Left cardiac atrium (tissue), 4 donors: ENCODE results near the gene E4F1. TPM values are rescaled to one million over a fixed set of nuclear protein-coding genes. Genes with fewer than 3 reads are reported as not detected.

Experiments
- ATAC-seq, 2 donors: fragments of 200-7000 bp; cut with Tn5 transposase; one replicate each; pipeline ENCODE4 v1.9.1; 2020; ENCODE audit warnings: mild to moderate bottlenecking in 2 of 2, moderate library complexity in 2 of 2
- DNase-seq: peaks from one replicate; pipeline ENCODE4 v3.0.0-alpha.2; 2020
- intact Hi-C, 2 donors: fragments of 100-400 bp; cut with DNase I; formaldehyde crosslinking; loops; one replicate each; pipeline versions ENCODE4 v1.14.1 to v1.15.1; 2022 to 2023
- total RNA-seq, 2 donors: library from RNA; stranded (reverse); fragmentation: NEBNext Ultra II Directional; extraction: Animal tissue kit (Norgen Biotek cat#: 25700); gene quantifications; one replicate each; pipeline ENCODE4 v1.2.1, GENCODE V29; 2021
- donor health status: DM: no; HTN: yes; CAD: no.
- donor health status: DM: no; HTN: yes; CAD: no; lungs with severe emphysema.
- donor health status: DM: yes; HTN: yes; CAD: no.
- donor health status: Dilated cardiomyopathy.

E4F1 gene
- total RNA-seq, 2 donors from 2014 or later: 11.9 to 15.0 TPM

DNA sequence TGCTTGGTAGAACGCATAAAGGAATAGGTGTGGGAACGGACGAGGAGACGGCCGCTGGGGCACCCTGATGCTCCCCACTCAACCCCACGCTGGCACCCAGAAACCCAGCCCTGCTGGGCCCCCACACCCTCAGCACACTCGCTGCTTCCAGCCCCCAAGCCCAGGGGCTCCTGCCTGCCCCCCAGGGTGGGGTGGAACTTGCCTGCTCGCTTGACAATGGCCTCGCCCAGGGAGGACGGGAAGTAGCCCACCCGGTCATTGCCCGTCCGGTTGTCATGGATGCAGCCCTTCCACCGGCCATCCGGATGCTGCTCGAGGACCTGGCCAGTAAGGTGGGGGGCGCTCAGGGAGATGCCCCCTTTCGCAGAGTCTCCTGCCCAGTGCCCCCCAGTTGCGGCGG lies 36.9 kb upstream of the E4F1 start:
- DNase-seq (no peak), ATAC-seq (no peak)
- intact Hi-C loops: no loop called here

DNA sequence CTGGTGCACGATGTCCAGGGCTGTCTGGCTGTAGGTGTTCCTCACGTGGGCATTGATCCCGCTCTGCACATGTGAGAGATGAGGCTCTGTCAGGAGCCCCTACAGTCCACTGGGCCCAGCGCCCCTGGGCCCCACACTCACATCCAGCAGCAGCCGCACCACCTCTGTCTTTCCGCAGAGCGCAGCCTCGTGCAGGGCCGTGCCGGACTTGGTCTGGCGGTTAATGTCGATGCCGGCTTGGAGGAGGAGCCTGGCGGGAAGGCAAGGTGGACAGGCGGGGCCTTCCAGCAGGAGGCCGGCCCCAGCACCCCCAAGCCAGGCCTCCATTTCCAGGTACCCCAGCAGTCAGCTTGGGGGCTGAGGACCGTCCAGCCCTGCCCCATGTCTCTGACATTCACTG lies 36.2 kb upstream of the E4F1 start:
- ATAC-seq (no peak), DNase-seq (no peak)
- intact Hi-C loops: no loop called here

- ATAC-seq: no peak
- intact Hi-C loops: no loop called here
- no peak for DNase-seq
Measured at GRCh38 chr16:2188395-2188794, 35.0 kb upstream of the E4F1 start.

DNA sequence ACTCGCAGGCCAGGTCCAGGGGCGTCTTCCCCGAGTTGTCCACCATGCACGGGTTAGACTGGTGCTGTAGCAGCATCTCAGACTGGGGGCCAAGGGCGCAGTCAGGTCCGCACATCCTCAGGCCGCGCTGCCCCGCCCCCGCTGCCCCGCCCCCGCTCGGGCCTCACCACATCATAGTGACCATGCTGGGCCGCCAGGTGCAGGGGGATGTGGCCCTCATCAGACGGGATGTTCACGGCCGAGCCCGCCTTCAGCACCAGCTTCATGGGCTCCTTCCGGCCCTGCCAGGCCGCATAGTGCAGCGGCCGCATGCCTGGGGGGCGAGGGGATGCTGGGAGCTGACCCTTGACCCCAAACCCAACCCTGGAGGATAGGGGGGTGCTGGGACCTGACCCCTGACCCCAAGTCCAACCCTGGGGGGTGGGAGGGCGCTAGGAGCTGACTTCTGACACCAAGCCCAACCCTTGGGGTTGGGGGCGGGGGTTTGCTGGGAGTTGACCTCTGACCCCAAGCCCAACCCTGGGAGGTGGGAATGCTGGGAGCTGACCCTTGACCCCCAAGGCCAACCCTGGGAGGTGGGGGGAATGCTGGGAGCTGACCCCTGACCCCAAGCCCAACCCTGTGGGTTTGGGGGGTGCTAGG lies 34.0 kb upstream of the E4F1 start:
- DNase-seq (no peak), ATAC-seq (no peak)
- intact Hi-C loops: no loop called here

- ATAC-seq (no peak), DNase-seq (no peak)
- intact Hi-C loops: no loop called here
Measured at GRCh38 chr16:2190002-2190658, 33.3 kb upstream of the E4F1 start.

DNA sequence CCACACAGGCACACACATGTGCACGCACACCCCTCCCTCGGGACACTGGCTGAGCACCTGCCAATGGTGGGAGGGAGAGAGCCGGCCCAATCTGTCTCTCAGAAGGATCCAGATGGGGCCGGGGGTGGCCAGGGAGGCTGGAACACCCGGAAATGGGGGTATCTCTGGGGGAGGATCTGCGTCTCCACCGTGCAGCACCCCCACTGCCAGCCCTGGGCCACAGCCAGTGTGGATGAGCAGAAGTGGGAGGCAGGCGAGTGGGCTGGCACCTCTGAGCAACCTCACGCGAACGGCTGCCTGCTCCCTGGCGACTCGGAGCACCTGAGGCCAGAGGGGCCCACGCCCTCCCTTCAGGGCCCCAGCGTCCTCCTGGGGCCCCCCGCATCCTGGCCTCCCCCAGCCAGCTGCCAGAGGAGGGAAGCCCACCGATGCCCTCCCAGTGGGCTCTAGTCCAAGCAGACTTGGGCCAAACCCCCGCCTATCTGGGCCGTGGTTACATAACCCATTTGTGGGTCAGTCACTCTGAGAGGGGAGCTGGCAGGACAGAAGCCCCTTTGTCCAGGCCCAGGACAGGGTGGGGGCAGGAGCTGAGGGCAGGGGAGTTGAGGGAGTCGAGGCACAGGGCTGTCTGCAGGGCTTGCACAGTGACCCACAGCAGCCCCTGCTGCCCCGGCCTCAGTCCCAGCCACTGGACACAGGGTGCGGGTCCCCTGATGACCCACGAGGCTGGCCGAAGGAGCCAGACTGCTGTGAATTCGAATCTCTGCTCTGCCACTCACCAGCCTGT lies 32.5 kb upstream of the E4F1 start:
- ATAC-seq: peak in 1 of 2 donors; percentile 5
- DNase-seq: no peak
- intact Hi-C loops: no loop called here

DNA sequence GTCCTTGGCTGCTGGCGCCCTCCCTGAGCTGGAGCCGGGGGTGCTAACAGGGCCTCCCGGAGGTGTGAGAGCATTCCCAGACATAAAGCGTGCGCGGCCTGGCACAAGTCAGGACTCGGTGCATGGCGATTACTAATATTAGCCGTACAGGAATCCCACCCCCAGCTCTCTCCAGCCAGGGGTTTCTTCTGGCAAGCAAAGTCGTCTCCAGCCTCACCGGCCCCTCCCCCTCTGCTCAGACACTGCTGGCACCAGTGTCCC lies 32.0 kb upstream of the E4F1 start:
- no peak for DNase-seq
- peak; percentile 25 to 49 for ATAC-seq
- intact Hi-C loops: no loop called here

DNA sequence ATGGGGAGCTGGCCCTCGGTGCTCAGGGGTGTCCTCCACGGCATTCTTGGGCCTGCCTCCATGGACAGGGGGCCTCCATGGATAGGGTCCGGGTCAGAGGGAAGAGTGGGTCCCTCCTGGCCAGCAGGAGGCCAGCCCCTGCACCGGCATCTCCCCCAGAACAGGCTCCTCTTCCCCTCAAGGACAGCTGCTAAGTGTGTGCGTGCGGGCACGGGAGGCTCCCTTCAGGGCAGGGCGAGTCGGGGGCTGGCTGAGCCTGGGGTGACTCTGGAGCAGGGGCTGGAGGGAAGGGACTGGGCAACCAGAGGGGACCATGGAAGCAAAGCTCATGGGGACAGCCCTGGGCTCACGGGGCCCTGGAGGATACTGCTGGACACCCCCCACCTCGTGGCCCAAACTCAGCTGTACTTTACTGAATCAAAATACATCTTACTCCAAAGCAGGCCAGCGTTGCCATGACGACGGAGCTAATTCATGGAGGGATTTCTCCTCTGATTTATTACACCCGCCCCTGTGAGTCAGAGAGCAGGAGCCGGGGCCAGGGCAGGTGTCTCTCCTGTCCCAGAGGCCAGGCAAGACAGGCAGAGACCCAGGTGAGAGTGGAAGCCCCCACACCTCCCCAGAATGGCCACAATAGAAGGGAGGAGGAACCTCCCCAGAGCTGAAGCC lies 29.1 kb upstream of the E4F1 start:
- DNase-seq (no peak), ATAC-seq (no peak)
- intact Hi-C loops: no loop called here

- DNase-seq (no peak), ATAC-seq (peak; percentile 29 to 57)
- intact Hi-C loops: no loop called here
Measured at GRCh38 chr16:2194852-2195321, 28.5 kb upstream of the E4F1 start.

GRCh38 chr16:2195322-2196161 lies 27.8 kb upstream of the E4F1 start:
- DNase-seq (no peak), ATAC-seq (peak; percentile 3 to 8)
- intact Hi-C loops: no loop called here

DNA sequence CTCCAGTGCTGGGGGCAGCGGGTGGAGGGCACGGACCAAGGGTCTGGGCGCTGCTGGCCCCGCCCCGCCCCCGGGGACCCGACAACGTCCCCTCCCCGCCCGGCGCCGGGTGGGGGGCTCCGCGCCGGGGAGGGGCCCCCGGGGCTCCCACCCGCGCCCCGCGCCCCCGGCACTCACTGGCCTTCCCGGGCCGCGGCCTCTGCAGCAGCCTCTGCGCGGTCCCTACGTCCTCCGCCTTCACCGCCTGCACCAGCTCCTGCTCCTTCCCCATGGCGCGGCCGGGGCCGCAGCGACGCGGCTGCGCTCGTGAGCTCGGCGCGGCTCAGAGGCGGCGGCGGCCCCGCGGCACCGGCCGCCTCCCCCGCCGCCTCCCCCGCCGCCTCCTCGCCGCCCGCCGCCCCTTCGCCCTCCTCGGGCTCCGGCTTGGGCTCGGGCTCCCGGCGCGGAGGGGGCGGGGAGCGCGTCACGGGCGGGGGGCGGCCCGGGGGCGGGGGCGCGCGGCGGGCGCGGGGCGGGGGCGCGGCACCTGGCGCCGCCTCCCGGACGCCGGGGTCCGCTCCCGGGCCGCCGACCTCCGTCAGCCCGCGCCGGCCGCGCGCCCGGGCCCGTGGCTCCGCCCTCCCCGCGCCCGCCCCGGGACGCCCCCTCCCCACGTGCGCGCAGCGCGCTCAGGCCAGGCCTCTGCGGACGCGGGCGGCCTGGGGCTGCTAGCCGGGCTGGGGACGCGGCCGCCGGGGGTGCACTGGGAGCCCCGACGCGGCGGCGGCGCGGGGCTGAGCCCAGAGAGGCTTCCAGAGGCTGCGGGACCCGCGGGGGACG lies 27.0 kb upstream of the E4F1 start, which contains the start of gene CASKIN1:
TSS of gene CASKIN1 (minus strand) at position 444 of the 819 bp plus-strand sequence. CDS start at position 271, 173 bp downstream.
- ATAC-seq (peak in 1 of 2 donors; percentile 50), DNase-seq (no peak)
- intact Hi-C loops: no loop called here

DNA sequence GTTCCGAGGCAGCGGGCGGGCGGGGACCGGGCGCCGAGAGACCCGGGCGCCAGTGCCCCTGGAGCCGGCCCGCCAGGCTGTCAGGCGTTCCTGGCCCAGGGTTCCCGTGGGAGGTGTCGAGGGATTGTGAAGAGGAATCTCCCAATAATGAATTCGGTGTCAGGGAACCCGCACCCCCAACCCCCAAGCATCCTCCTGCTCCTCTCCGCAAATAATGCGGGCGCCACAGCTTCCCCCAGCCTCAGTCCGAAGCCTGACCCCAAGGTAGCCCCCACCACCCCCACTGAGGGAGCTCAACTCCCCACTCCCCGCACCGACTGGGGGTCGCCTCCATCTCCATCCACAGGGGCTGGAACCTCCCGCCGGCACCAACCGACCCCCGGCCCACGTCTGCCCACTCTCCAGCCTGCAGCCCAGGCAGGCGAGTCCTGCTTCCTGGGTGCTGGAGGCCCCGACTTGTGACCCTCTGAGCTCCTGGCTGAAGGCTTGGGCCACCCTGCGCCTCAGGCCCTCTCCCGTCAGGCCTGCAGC lies 26.3 kb upstream of the E4F1 start:
- DNase-seq: no peak
- intact Hi-C loops: no loop called here
- ATAC-seq: no peak

DNA sequence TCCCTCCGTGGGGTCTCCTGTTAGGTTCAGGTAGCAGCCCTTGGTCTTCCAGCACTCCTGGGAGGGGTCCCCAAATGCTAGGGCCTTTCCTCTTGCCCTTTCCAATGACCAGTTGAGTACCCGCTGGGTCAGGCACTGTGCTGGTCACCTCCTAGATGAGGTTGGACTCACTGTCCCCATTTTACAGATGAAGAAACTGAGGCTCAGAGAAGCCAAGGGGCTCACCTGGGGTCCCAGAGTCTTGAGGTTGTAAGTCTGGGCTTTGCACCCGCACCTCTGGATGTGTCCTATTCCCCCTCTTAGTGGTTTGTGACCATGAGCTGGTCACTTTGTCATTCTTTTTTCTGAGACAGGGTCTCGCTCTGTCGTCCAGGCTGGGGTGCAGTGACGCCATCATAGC lies 25.6 kb upstream of the E4F1 start:
- ATAC-seq: no peak
- intact Hi-C loops: no loop called here
- DNase-seq: no peak

DNA sequence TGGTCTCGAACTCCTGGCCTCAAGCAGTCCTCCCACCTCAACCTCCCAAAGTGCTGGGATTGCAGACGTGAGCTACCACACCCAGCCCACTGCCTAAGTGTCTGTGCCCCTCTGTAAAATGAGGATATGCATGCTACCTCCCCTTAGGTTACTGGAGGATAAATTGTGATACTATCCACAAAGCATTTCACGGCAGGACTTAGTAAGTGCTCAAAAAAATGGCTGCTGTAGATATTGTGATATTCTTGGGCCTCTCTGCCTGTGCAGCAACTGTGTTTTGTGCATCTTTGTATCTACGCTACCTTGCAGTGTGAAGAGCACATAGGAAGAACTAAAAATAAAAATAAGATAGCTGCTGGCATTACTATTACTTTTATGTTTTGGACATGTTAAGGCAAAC lies 25.1 kb upstream of the E4F1 start:
- DNase-seq (no peak), ATAC-seq (no peak)
- intact Hi-C loops: no loop called here

GRCh38 chr16:2199095-2199494 lies 24.3 kb upstream of the E4F1 start:
- no peak for DNase-seq
- ATAC-seq: no peak
- intact Hi-C loops: no loop called here

GRCh38 chr16:2199621-2200139 lies 23.7 kb upstream of the E4F1 start:
- ATAC-seq (no peak), DNase-seq (no peak)
- intact Hi-C loops: no loop called here

GRCh38 chr16:2200313-2200712 lies 23.1 kb upstream of the E4F1 start:
- ATAC-seq (no peak), DNase-seq (no peak)
- intact Hi-C loops: no loop called here
